Measurements from ENCODE around the gene SLC6A14.

SLC6A14 gene

GRCh38 chrX:116436358-116436816, at the start of gene SLC6A14:
Gene SLC6A14 (plus strand): TSS chrX:116436606. CDS start chrX:116436710, 104 bp downstream.
- no peak for DNase-seq (ENCODE audit: low read depth)

- DNase-seq (ENCODE audit: low read depth), result no peak
Measured at GRCh38 chrX:116395752-116396151, 40.7 kb upstream of the SLC6A14 start.

- no peak for DNase-seq (ENCODE audit: low read depth)
Measured at GRCh38 chrX:116399681-116400080, 36.7 kb upstream of the SLC6A14 start.

GRCh38 chrX:116409219-116409618, 27.2 kb upstream of the SLC6A14 start:
- DNase-seq (ENCODE audit: low read depth), result no peak

- no peak for DNase-seq (ENCODE audit: low read depth)
Measured at GRCh38 chrX:116413273-116413672, 23.1 kb upstream of the SLC6A14 start.

- DNase-seq (ENCODE audit: low read depth), result no peak
Measured at GRCh38 chrX:116417214-116417613, 19.2 kb upstream of the SLC6A14 start.

- DNase-seq (ENCODE audit: low read depth), result no peak
Measured at GRCh38 chrX:116417968-116418367, 18.4 kb upstream of the SLC6A14 start.

- no peak for DNase-seq (ENCODE audit: low read depth)
Measured at GRCh38 chrX:116427978-116428377, 8.4 kb upstream of the SLC6A14 start.

GRCh38 chrX:116435597-116435996, 809 bp upstream of the SLC6A14 start:
- no peak for DNase-seq (ENCODE audit: low read depth)

- no peak for DNase-seq (ENCODE audit: low read depth)
Measured at GRCh38 chrX:116449156-116449555, 12.8 kb downstream of the SLC6A14 start.

GRCh38 chrX:116462822-116463221, 26.4 kb downstream of the SLC6A14 start, which contains the start of gene CT83:
Gene CT83 (minus strand): TSS chrX:116462976. CDS start chrX:116462856, 120 bp downstream.
- no peak for DNase-seq (ENCODE audit: low read depth)

GRCh38 chrX:116480059-116480458, 43.7 kb downstream of the SLC6A14 start:
- DNase-seq (ENCODE audit: low read depth), result no peak

- DNase-seq (ENCODE audit: low read depth), result no peak
Measured at GRCh38 chrX:116490104-116490503, 53.7 kb downstream of the SLC6A14 start.

- DNase-seq (ENCODE audit: low read depth), result no peak
Measured at GRCh38 chrX:116493271-116493670, 56.9 kb downstream of the SLC6A14 start.

GRCh38 chrX:116499780-116500179, 63.4 kb downstream of the SLC6A14 start:
- DNase-seq (ENCODE audit: low read depth), result no peak
